Hematopoietic multipotent progenitor cell treated with erythropoietin and hydrocortisone succinate and interleukin-3 and kit ligand, for 4 days (in vitro differentiated cells): ENCODE data around the gene EMC10.
A peak's percentile ranks its signal among the peaks of the same experiment; 100 is the strongest.
"Not testable (repeated sequence)": the region's sequence is repeated elsewhere in the genome, so short reads cannot be mapped to it uniquely, and the experiment has no call there.

Source experiments
- DNase-seq: peaks from one replicate; pipeline ENCODE4 v3.0.0-alpha.2; 2015

The EMC10 gene

GRCh38 chr19:50476224-50476906, at the start of gene EMC10, which contains the start of gene GARIN5A:
Gene EMC10 (plus strand): TSS chr19:50476507. CDS start chr19:50476545, 38 bp downstream.
Gene GARIN5A (minus strand): TSS chr19:50476848. CDS start chr19:50476388, 460 bp downstream.
- peak; percentile 95 for DNase-seq

GRCh38 chr19:50427318-50427925, 48.9 kb upstream of the EMC10 start:
- DNase-seq, result no peak

- DNase-seq, result peak; percentile 91
These were observed 48.3 kb upstream of the EMC10 start for GRCh38 chr19:50427997-50428425.

GRCh38 chr19:50428772-50429463, 47.4 kb upstream of the EMC10 start:
- DNase-seq, result no peak

- DNase-seq, result no peak
These were observed 45.4 kb upstream of the EMC10 start for GRCh38 chr19:50430888-50431342.

GRCh38 chr19:50431343-50432220, 44.7 kb upstream of the EMC10 start:
- DNase-seq, result peak; percentile 87

GRCh38 chr19:50432221-50433028, 43.9 kb upstream of the EMC10 start, which contains the start of gene MYBPC2:
Gene MYBPC2 (plus strand): TSS chr19:50432892. CDS start chr19:50432954, 62 bp downstream.
- DNase-seq, result no peak

GRCh38 chr19:50433201-50434180, 42.8 kb upstream of the EMC10 start:
- DNase-seq, result no peak

- DNase-seq, result no peak
These were observed 41.8 kb upstream of the EMC10 start for GRCh38 chr19:50434525-50434924.

GRCh38 chr19:50435221-50435620, 41.1 kb upstream of the EMC10 start:
- no peak for DNase-seq

- no peak for DNase-seq
These were observed 40.7 kb upstream of the EMC10 start for GRCh38 chr19:50435627-50436026.

GRCh38 chr19:50437862-50438449, 38.4 kb upstream of the EMC10 start:
- DNase-seq, result no peak

GRCh38 chr19:50439130-50439529, 37.2 kb upstream of the EMC10 start:
- not testable (repeated sequence) for DNase-seq

- no peak for DNase-seq
These were observed 32.2 kb upstream of the EMC10 start for GRCh38 chr19:50444059-50444458.

GRCh38 chr19:50447053-50447452, 29.3 kb upstream of the EMC10 start:
- no peak for DNase-seq

GRCh38 chr19:50447750-50448149, 28.6 kb upstream of the EMC10 start:
- no peak for DNase-seq

- DNase-seq, result no peak
These were observed 26.9 kb upstream of the EMC10 start for GRCh38 chr19:50449236-50449899.

GRCh38 chr19:50450369-50451222, 25.7 kb upstream of the EMC10 start:
- no peak for DNase-seq

- no peak for DNase-seq
These were observed 25.1 kb upstream of the EMC10 start for GRCh38 chr19:50451223-50451534.
